B cell (primary cell): ENCODE results near the gene PHLDB2. TPM values are rescaled to one million over a fixed set of nuclear protein-coding genes. Genes with fewer than 3 reads are reported as not detected.

Source experiments
- ATAC-seq: fragments of 200-7000 bp; cut with Tn5 transposase; one replicate; pipeline ENCODE4 v1.10.0; 2021; ENCODE audit warnings: low read depth, mild to moderate bottlenecking, moderate number of reproducible peaks, moderate library complexity
- CTCF ChIA-PET: fragments of 350-600 bp; sonication (Branson Sonifier 250); formaldehyde crosslinking; loops from one replicate; lab custom pipeline; 2021; ENCODE audit warnings: antibody characterized with exemption, inconsistent platforms; lab: Charles Lee
- POLR2A ChIA-PET: fragments of 350-600 bp; sonication (Branson Sonifier 250); formaldehyde crosslinking; loops from one replicate; lab custom pipeline; 2021; ENCODE audit warnings: antibody characterized with exemption; lab: Charles Lee
- DNase-seq: peaks from one replicate; pipeline ENCODE4 v3.0.0; 2013
- H2AFZ ChIP-seq: 2 replicates; pipeline ENCODE4 v1.6.1; 2012; ENCODE audit warnings: mild to moderate bottlenecking, low read depth, low read length; ENCODE audit not compliant: insufficient read depth, poor library complexity, severe bottlenecking
- H3K27ac ChIP-seq, 2 donors: 1 replicate in 1 of 2; 2 replicates in 1 of 2; pipeline ENCODE4 v1.5.1; 2012 to 2013; ENCODE audit warnings: low read length in 2 of 2, mild to moderate bottlenecking in 2 of 2, moderate library complexity in 1 of 2
- H3K27me3 ChIP-seq, 4 experiments: fragments of 200-600 bp in 1 of 4; sonication (generic) in 1 of 4; replicated peaks in 1 of 4; 1 replicate in 2 of 4; 2 replicates in 2 of 4; pipeline versions ENCODE4 v1.6.1 to v1.7.0; 2013 to 2016; ENCODE audit warnings: low read length in 3 of 4, mild to moderate bottlenecking in 2 of 4, mixed read lengths in 1 of 4, moderate library complexity in 1 of 4; ENCODE audit not compliant: insufficient read depth in 4 of 4, control insufficient read depth in 3 of 4; ENCODE audit errors: control extremely low read depth in 1 of 4
- H3K36me3 ChIP-seq, 2 experiments: replicated peaks in 1 of 2; 1 replicate in 1 of 2; 2 replicates in 1 of 2; pipeline versions ENCODE4 v1.6.1 to v1.7.1; 2013; ENCODE audit warnings: low read length in 1 of 2; ENCODE audit not compliant: insufficient read depth in 2 of 2, control insufficient read depth in 1 of 2; ENCODE audit errors: control extremely low read depth in 1 of 2, extremely low read depth in 1 of 2
- H3K4me1 ChIP-seq, 2 donors: fragments of 200-600 bp in 1 of 2; sonication (generic) in 1 of 2; 1 replicate in 1 of 2; 2 replicates in 1 of 2; pipeline versions ENCODE4 v1.5.1 to v1.6.1; 2013 to 2017; ENCODE audit warnings: low read length in 2 of 2; ENCODE audit not compliant: control insufficient read depth in 2 of 2, insufficient read depth in 2 of 2
- H3K4me2 ChIP-seq: replicated peaks from 2 replicates; pipeline ENCODE3; 2012; ENCODE audit warnings: mild to moderate bottlenecking, low read depth, low read length; ENCODE audit not compliant: poor library complexity, severe bottlenecking
- H3K4me3 ChIP-seq, 5 experiments: fragments of 200-600 bp in 1 of 5; sonication (generic) in 1 of 5; 1 replicate in 3 of 5; 2 replicates in 2 of 5; pipeline versions ENCODE4 v1.5.1 to v1.7.0; 2011 to 2016; ENCODE audit warnings: low read length in 4 of 5, mild to moderate bottlenecking in 4 of 5, low read depth in 2 of 5, control low read depth in 1 of 5, moderate library complexity in 1 of 5; ENCODE audit not compliant: insufficient read depth in 1 of 5; ENCODE audit errors: control extremely low read depth in 1 of 5, extremely low read depth in 1 of 5
- H3K79me2 ChIP-seq: fragments of 200-600 bp; sonication (generic); one replicate; pipeline ENCODE4 v1.6.0; 2016; ENCODE audit warnings: low read length; ENCODE audit not compliant: control insufficient read depth, insufficient read depth
- H3K9ac ChIP-seq: fragments of 200-600 bp; sonication (generic); 2 replicates; pipeline ENCODE4 v1.6.1; 2017; ENCODE audit warnings: mild to moderate bottlenecking, low read length, moderate library complexity
- H3K9me3 ChIP-seq, 3 donors: one replicate each; pipeline versions ENCODE4 v1.6.1 to v1.7.1; 2013; ENCODE audit warnings: low read length in 2 of 3; ENCODE audit not compliant: control insufficient read depth in 2 of 3, insufficient read depth in 1 of 3; ENCODE audit errors: control extremely low read depth in 1 of 3
- H4K20me1 ChIP-seq: 2 replicates; pipeline ENCODE4 v1.6.0; 2012; ENCODE audit warnings: mild to moderate bottlenecking, low read length; ENCODE audit not compliant: insufficient read depth, control insufficient read depth, poor library complexity, severe bottlenecking
- H3K27ac Mint-ChIP-seq: one replicate; pipeline ENCODE4 v1.8.0; 2021; ENCODE audit warnings: mixed read lengths
- H3K27me3 Mint-ChIP-seq: one replicate; pipeline ENCODE4 v1.8.0; 2021; ENCODE audit warnings: mixed read lengths
- H3K4me1 Mint-ChIP-seq: one replicate; pipeline ENCODE4 v1.8.0; 2021; ENCODE audit warnings: mixed read lengths
- H3K4me3 Mint-ChIP-seq: one replicate; pipeline ENCODE4 v1.8.0; 2021; ENCODE audit warnings: mixed read lengths
- H3K9me3 Mint-ChIP-seq: one replicate; pipeline ENCODE4 v1.8.0; 2022; ENCODE audit warnings: mixed read lengths; ENCODE audit not compliant: insufficient read depth
- CTCF ChIP-seq: fragments of 200-600 bp; IDR thresholded peaks from one replicate; pipeline ENCODE4 v1.8.0; 2022; ENCODE audit warnings: antibody characterized with exemption, mild to moderate bottlenecking
- EZH2 ChIP-seq: IDR thresholded peaks from 2 replicates; pipeline ENCODE4 v1.6.1; 2012; ENCODE audit warnings: borderline replicate concordance, low read depth, mild to moderate bottlenecking, moderate library complexity, low read length; ENCODE audit not compliant: insufficient read depth, poor library complexity, severe bottlenecking
- WGBS: methylation state at CpG from one replicate; pipeline ENCODE4 v1.1.5; 2013; ENCODE audit warnings: missing lambda C conversion rate; ENCODE audit not compliant: insufficient coverage; 5-methylcytosine and 5-hydroxymethylcytosine counted together
- intact Hi-C: fragments of 100-400 bp; cut with micrococcal nuclease; formaldehyde crosslinking; loops from one replicate; pipeline ENCODE4 v1.10.0; 2022
- polyA plus RNA-seq: library from polyadenylated mRNA; depleted of rRNA; stranded (reverse); fragments of >200 nt; gene quantifications from 2 replicates; pipeline ENCODE4 v1.2.3, GENCODE V29; 2012
- total RNA-seq, 2 donors: library from RNA; stranded (reverse); fragments of 120-200 nt in 1 of 2; gene quantifications; 1 replicate in 1 of 2; 2 replicates in 1 of 2; pipeline versions ENCODE4 v1.2.3 to v1.2.4, GENCODE V29; 2013 to 2022

PHLDB2 gene
- total and polyA plus RNA-seq, 2 donors (not counting 1 experiment from before 2014, with no cell fraction given): 1.3 to 6.3 TPM

DNA sequence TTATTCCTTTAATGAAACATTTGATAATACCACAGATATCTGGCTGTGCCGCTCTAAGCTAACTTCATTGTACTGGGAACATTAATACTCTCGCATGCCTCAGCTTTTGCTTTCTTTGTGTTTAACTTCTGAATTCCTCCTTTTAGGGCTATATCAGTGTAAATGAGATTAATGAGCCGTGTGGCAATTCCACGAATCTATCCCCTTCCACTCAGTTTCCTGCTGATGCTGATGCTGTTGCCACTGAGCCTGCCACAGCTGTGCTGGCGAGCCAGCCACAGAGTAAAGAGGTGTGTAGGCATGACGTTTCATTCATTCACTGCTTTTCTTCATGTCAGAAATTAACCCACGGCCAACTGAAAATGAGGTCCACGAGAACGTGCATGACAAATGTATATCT, 89.7 kb downstream of the PHLDB2 start:
- H3K27me3 Mint-ChIP-seq: no peaks in the 10 kb centered on the region
- DNase-seq (no peak), ATAC-seq (no peak)
- CTCF ChIA-PET: no interaction called here
- Histone ChIP-seq H3K27ac (no peak overlapping the region), H4K20me1 (no peaks in the 10 kb centered on the region), H3K9me3 (no peaks in the 10 kb centered on the region), H2AFZ (no peak overlapping the region), H3K4me2 (no peak overlapping the region), H3K27me3 (no peaks in the 10 kb centered on the region), H3K4me1 (no peaks in the 10 kb centered on the region), H3K4me3 (no peak overlapping the region), H3K36me3 (no peaks in the 10 kb centered on the region), H3K79me2 (no peaks in the 10 kb centered on the region), H3K9ac (no peak overlapping the region)
- H3K27ac Mint-ChIP-seq: no peak overlapping the region
- no peaks in the 10 kb centered on the region for H3K4me1 Mint-ChIP-seq
- H3K9me3 Mint-ChIP-seq: no peaks in the 10 kb centered on the region
- no peak overlapping the region for H3K4me3 Mint-ChIP-seq
- POLR2A ChIA-PET: no interaction called here
- no peak for TF ChIP-seq CTCF
- TF ChIP-seq EZH2: no peak
- intact Hi-C loops: no loop called here
- WGBS: 80% methylated on average over 1 of the region's 9 CpGs

- H3K4me3 ChIP-seq: no peak overlapping the region
- no peak overlapping the region for H3K9ac ChIP-seq
- H3K27me3 ChIP-seq: no peaks in the 10 kb centered on the region
- H3K27ac ChIP-seq: no peak overlapping the region
- no peaks in the 10 kb centered on the region for H4K20me1 ChIP-seq
- H3K9me3 ChIP-seq: no peaks in the 10 kb centered on the region
- no peaks in the 10 kb centered on the region for H3K27me3 Mint-ChIP-seq
- ChIA-PET CTCF (interaction anchor here (1.2 kb wide), 1 partner anchor 13 kb away, joined by 3 read pairs; no protein-coding TSS in a partner anchor), POLR2A (no interaction called here)
- H3K36me3 ChIP-seq: no peaks in the 10 kb centered on the region
- 100% methylated on average over 1 of the region's 3 CpGs for WGBS
- no peak for DNase-seq
- no peaks in the 10 kb centered on the region for H3K4me1 Mint-ChIP-seq
- intact Hi-C loops: no loop called here
- no peak for ATAC-seq
- H2AFZ ChIP-seq: no peak overlapping the region
- TF ChIP-seq EZH2: no peak
- TF ChIP-seq CTCF: no peak
- no peaks in the 10 kb centered on the region for H3K79me2 ChIP-seq
- no peak overlapping the region for H3K4me2 ChIP-seq
- no peak overlapping the region for H3K4me3 Mint-ChIP-seq
- no peak overlapping the region for H3K27ac Mint-ChIP-seq
- no peaks in the 10 kb centered on the region for H3K9me3 Mint-ChIP-seq
- no peaks in the 10 kb centered on the region for H3K4me1 ChIP-seq
Observed at GRCh38 chr3:111949712-111950111, 90.6 kb downstream of the PHLDB2 start.
